GF-D8 (cell line): Measurements from ENCODE around the gene HMGN3.

Experiments used
- DNase-seq: peaks from one replicate; lab custom pipeline; 2025; lab: John Stamatoyannopoulos, UW

HMGN3 gene

DNA sequence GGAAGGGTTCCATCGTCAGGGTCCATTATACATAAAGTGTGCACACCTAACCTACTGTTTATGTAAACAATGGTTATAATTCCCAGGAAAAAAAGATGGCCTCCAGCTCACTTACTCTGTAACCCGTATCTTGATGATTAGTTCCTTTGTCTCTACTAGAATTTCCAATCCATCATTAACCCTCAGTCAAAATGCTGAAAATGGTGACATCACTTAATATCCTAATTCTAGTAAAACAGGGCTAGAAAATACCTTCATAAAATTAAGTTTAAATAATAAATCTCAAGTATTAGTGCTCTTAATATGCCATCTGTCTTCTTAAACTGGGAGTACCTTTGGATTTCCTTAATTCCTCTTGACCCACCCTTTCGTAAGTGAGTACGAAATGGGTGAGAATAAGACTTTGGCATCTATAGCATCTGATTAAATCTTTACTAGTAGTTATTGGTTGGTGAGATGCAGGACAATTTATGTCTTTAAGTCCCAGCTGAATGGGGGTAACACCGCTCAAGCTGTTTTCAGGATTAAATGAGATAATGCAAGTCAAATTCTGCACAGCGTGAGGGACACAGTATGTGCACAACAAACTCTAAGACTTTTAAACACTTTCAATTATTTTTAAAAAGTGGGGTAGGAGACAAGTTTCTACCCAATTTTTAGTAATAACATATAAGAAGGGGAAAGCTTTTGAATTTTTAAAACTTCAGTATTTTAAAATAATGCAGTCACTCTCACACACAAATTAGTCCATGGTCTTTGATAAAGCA is 1.6 kb downstream of the HMGN3 start:
- no peak for DNase-seq

DNA sequence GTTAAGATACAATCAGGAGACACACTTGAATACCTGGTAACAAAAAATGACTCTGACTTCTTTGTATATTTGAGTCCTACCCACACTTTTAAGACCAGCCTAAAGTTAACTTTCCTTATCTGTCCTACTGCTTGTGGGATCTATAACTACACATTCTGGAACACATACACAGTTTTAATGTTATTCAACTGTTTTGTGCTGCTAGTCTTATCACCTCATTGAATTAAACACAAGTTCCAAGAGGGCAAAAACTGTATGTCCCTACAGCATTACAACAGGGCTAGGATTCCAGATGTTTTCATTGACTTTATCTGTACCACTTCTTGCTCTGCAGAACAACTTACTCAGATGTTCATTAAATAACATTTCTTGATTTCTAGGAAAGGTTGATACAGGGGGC is 2.8 kb downstream of the HMGN3 start:
- DNase-seq = no peak

- DNase-seq = no peak
Observed at GRCh38 chr6:79231101-79231500, 3.4 kb downstream of the HMGN3 start.

DNA sequence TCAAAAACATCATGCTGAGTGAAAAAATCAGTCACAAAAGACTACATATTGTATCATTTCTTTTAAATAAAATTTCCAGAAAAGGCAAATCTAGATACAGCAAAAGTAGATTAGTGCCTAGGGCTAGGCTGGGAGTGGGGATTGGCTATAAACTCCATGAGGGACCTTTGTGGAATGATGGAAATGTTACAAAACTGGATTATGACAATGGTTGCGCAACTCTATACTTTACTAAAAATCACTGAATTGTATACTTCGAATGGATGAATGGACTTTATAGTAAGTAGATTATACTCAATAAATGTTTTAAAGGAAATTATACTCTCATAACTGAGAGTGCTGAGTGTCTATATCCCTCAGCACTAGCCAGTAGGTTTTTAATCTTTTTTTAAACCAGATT is 4.3 kb downstream of the HMGN3 start:
- DNase-seq = no peak

GRCh38 chr6:79227445-79227844 is 7.0 kb downstream of the HMGN3 start:
- DNase-seq = no peak

GRCh38 chr6:79226660-79227059 is 7.8 kb downstream of the HMGN3 start:
- no peak for DNase-seq

DNA sequence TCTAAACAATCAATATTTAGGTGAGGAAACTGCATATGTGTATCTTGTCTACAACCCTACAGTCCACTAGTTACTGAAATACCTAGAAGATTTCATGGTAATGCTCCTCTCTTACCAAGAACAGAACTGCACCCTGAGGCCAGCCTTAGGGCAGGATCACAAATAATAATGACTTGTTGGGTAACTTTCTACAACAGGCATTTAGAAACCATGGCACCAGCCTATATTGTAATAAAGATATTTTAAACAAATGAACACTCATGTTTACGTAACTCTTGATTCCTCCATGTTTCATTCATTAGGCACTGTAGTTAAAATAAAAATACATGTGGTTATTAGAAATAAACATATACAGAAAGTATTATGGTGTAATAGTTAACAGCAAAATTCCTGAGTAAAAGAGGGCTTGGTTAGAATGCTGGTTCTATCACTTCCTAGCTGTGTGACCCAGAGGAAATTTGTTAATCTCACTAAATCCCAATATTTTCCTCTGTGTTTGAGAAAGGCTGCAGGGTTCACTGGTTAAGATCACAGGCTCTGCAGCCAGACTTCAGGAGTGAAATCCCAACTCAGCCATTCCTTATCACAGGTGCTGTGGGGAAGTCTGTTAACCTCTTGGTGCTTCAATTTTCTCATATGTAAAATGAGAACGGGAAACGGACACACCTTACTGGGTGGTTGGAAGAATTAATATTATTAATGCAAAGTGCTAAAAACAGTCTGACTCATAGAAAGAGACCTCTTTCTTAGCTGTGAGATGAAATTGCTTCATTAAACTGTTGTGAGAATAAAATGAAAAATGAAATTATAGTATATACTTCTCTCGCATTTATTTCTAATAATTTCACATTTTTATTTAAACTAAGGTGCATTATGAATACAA is 8.5 kb downstream of the HMGN3 start:
- no peak for DNase-seq

GRCh38 chr6:79223611-79224404 is 10.7 kb downstream of the HMGN3 start:
- DNase-seq = no peak

- DNase-seq = no peak
Observed at GRCh38 chr6:79215213-79215824, 19.2 kb downstream of the HMGN3 start.

DNA sequence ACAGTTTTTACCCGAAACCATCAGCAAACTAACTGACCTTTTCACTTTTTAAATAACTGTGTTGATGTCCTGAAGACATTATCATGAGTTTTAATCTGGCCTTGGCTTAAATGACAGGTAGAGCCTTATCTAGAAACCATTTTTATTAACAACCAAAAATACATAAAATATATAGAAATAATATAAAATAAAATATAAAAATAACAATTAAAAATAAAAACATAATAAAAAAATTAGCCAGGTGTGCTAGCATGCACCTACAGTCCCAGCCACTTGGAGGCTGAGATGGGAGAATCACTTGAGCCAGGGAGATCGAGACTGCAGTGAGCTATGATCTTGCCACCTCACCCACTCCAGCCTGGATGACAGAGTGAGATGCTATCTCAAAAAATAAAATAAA is 21.6 kb downstream of the HMGN3 start:
- DNase-seq = no peak

- no peak for DNase-seq
Observed at GRCh38 chr6:79208816-79209215, 25.7 kb downstream of the HMGN3 start.

GRCh38 chr6:79203753-79204253 is 30.7 kb downstream of the HMGN3 start:
- no peak for DNase-seq

DNA sequence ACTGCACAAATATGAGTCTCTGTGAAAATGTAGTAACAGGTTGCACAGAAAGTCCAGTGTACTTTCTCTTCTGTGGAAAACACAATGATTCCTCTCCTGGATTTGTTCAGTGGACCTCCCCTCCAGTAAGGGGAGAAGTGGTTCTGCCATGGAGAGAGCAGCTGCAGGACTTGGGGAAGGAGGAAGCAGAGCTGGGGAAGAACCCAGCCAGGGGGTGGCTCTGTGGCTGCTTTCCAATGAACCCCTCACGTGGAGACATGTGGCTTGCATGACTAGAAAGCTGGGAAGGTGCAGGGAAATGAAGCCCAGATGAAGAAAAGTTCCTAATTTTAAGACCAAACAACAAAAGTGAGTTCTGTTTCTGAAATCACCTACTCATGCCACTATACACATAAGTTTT is 31.9 kb downstream of the HMGN3 start:
- DNase-seq = no peak

- DNase-seq = no peak
Observed at GRCh38 chr6:79201983-79202382, 32.5 kb downstream of the HMGN3 start.

- DNase-seq = no peak
Observed at GRCh38 chr6:79201143-79201542, 33.3 kb downstream of the HMGN3 start.

- DNase-seq = peak; percentile 45
Observed at GRCh38 chr6:79196912-79197311, 37.6 kb downstream of the HMGN3 start.

DNA sequence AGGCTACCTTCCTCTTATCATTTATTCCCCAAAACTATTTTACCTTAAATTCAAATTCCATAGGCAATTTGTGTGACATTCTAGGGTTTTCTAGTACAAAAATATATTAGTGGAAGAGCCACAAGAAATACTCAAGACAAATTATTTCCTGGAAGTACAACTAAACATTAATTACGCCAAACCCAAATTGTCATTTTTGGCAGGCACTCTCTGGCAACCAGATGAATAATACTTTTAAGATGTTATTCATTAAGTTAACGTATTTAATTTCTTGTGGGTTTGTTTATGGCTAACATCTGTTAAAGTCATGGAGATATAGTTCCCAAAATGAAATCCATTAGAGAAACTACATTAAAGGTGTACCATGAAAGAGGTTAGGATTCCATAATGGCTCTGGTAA is 40.5 kb downstream of the HMGN3 start:
- no peak for DNase-seq

GRCh38 chr6:79189760-79190350 is 44.6 kb downstream of the HMGN3 start:
- no peak for DNase-seq

GRCh38 chr6:79188885-79189480 is 45.5 kb downstream of the HMGN3 start:
- DNase-seq = no peak

- DNase-seq = no peak
Observed at GRCh38 chr6:79188107-79188506, 46.4 kb downstream of the HMGN3 start.

- no peak for DNase-seq
Observed at GRCh38 chr6:79186564-79186963, 47.9 kb downstream of the HMGN3 start.
